GM12878 (cell line): ENCODE results near the gene DIAPH1. TPM values are rescaled to one million over a fixed set of nuclear protein-coding genes. Genes with fewer than 3 reads are reported as not detected.

Experiments used
- ATAC-seq: fragments of 200-7000 bp; cut with Tn5 transposase; 3 replicates; pipeline ENCODE4 v1.9.1; 2020; ENCODE audit warnings: mild to moderate bottlenecking, moderate library complexity
- BruUV-seq: library from RNA; stranded (reverse); fragments of 400-500 nt; replicated peaks from 2 replicates; lab custom pipeline; 2021; lab: Mats Ljungman, UMichigan
- CTCF ChIA-PET: fragments of 300-600 bp; sonication (Branson Sonifier 250); formaldehyde crosslinking; extraction: SDS; loops from one replicate; lab custom pipeline; 2021; ENCODE audit warnings: inconsistent platforms; lab: Yijun Ruan, JAX
- POLR2A ChIA-PET: fragments of 350-600 bp; formaldehyde crosslinking; extraction: SDS; loops from one replicate; lab custom pipeline; 2021; ENCODE audit warnings: inconsistent platforms; lab: Charles Lee
- RAD21 ChIA-PET: fragments of 300-600 bp; sonication (Branson Sonifier 250); formaldehyde crosslinking; loops from one replicate; lab custom pipeline; 2023; ENCODE audit warnings: antibody characterized with exemption; ENCODE audit not compliant: unreplicated experiment; lab: Charles Lee
- SMC1A ChIA-PET: fragments of 300-600 bp; sonication (Branson Sonifier 250); formaldehyde crosslinking; loops from one replicate; lab custom pipeline; 2023; ENCODE audit not compliant: unreplicated experiment, uncharacterized antibody; lab: Charles Lee
- DNase-seq: peaks from one replicate; pipeline ENCODE4 v3.0.0-alpha.2; 2011; ENCODE audit warnings: low read depth, low spot score
- FAIRE-seq: peaks from 3 replicates; lab custom pipeline; 2011; peaks lifted over from hg19 to GRCh38; lab: Jason Lieb, UNC
- H2AFZ ChIP-seq: 2 replicates; pipeline ENCODE4 v1.6.0; 2011; ENCODE audit warnings: low read depth, low read length, control low read depth; ENCODE audit not compliant: control insufficient read depth
- H3K27ac ChIP-seq: 2 replicates; pipeline ENCODE4 v1.5.1; 2011; ENCODE audit warnings: control low read depth; ENCODE audit not compliant: control insufficient read depth, insufficient read depth
- H3K27me3 ChIP-seq, 2 experiments: replicated peaks in 1 of 2; 2 replicates each; pipeline versions ENCODE4 v1.6.0 to v1.6.1; 2011; ENCODE audit warnings: low read length in 1 of 2; ENCODE audit not compliant: control insufficient read depth in 2 of 2, insufficient read depth in 2 of 2
- H3K36me3 ChIP-seq, 2 experiments: 2 replicates each; pipeline ENCODE4 v1.5.1; 2011; ENCODE audit warnings: low read length in 1 of 2; ENCODE audit not compliant: control insufficient read depth in 2 of 2, insufficient read depth in 2 of 2
- H3K4me1 ChIP-seq: 2 replicates; pipeline ENCODE4 v1.6.1; 2011; ENCODE audit warnings: mild to moderate bottlenecking, low read length, moderate library complexity, mixed read lengths; ENCODE audit not compliant: control insufficient read depth, insufficient read depth
- H3K4me2 ChIP-seq: 2 replicates; pipeline ENCODE4 v1.6.0; 2011; ENCODE audit warnings: control low read depth; ENCODE audit not compliant: control insufficient read depth, insufficient read depth
- H3K4me3 ChIP-seq: fragments of 200-600 bp; sonication (generic); 2 replicates; pipeline ENCODE4 v1.5.1; 2016
- H3K79me2 ChIP-seq: 2 replicates; pipeline ENCODE4 v1.6.0; 2011; ENCODE audit warnings: low read length; ENCODE audit not compliant: control insufficient read depth, insufficient read depth
- H3K9ac ChIP-seq: 2 replicates; pipeline ENCODE4 v1.8.0; 2011; ENCODE audit warnings: low read length, control low read depth, mixed read lengths; ENCODE audit not compliant: control insufficient read depth, insufficient read depth
- H3K9me3 ChIP-seq: replicated peaks from 3 replicates; pipeline ENCODE4 v1.5.1; 2011; ENCODE audit warnings: mild to moderate bottlenecking, low read length; ENCODE audit not compliant: control insufficient read depth, insufficient read depth
- H4K20me1 ChIP-seq: 2 replicates; pipeline ENCODE4 v1.6.0; 2011; ENCODE audit not compliant: control insufficient read depth, insufficient read depth
- CHD1 ChIP-seq: IDR thresholded peaks from 2 replicates; pipeline ENCODE4 v1.6.1; 2012; ENCODE audit warnings: low read depth, low read length, improper control_type of control experiment
- NKRF ChIP-seq: fragments of 450-650 bp; conservative IDR thresholded peaks from 2 replicates; pipeline ENCODE4 v1.6.1; 2017; ENCODE audit warnings: mild to moderate bottlenecking, moderate library complexity
- WGBS: methylation state at CpG from one replicate; pipeline ENCODE4 v1.1.6; 2016; ENCODE audit warnings: low lambda C conversion rate; ENCODE audit not compliant: insufficient replicate concordance, insufficient coverage; ENCODE audit errors: missing lambda C conversion rate; 5-methylcytosine and 5-hydroxymethylcytosine counted together
- in situ Hi-C: fragments of 300-500 bp; cut with MboI; formaldehyde crosslinking; loops from 9 replicates; pipeline ENCODE4 v1.14.3; 2018; ENCODE audit warnings: mixed read lengths
- intact Hi-C: fragments of 100-400 bp; cut with micrococcal nuclease; formaldehyde crosslinking; loops from one replicate; pipeline ENCODE4 v1.14.2; 2022; ENCODE audit not compliant: unreplicated experiment
- polyA plus RNA-seq, 11 experiments: library from polyadenylated mRNA; depleted of rRNA in 4 of 11; unstranded in 6 of 11; stranded (reverse) in 5 of 11; fragments of >200 nt; fragmentation: Nextera tagmentation in 4 of 11; fragmentation: Illumina TruSeq in 1 of 11; extraction: Ambion mirVana in 4 of 11; extraction: Trizol in 1 of 11; gene quantifications; 1 replicate in 1 of 11; 2 replicates in 10 of 11; pipeline versions ENCODE4 v1.2.1 to v1.2.3, GENCODE V29; 2011 to 2016; ENCODE audit warnings: inconsistent platforms in 2 of 11, missing spikeins in 2 of 11, low read depth in 1 of 11
- total RNA-seq, 4 experiments: library from RNA; depleted of rRNA in 3 of 4; stranded (reverse); fragments of >200 nt in 3 of 4; fragmentation: Illumina TruSeq in 1 of 4; extraction: Trizol in 1 of 4; gene quantifications; 2 replicates each; pipeline versions ENCODE4 v1.2.1 to v1.2.3, GENCODE V29; 2013 to 2021
- TF ChIP-seq, protein P1 (sequence below): IDR thresholded peaks from 2 replicates; pipeline ENCODE4 v1.6.1; 2011; ENCODE audit warnings: low read depth, mild to moderate bottlenecking, low read length, moderate library complexity, borderline replicate concordance; ENCODE audit errors: extremely low read depth

Gene DIAPH1
- total and polyA plus RNA-seq, 10 of the 15 experiments (the other 5 are each of a cell fraction or from before 2014, with no cell fraction given) = 37.8 to 168 (median 59.0) TPM

GRCh38 chr5:141558150-141558549, 60.6 kb downstream of the DIAPH1 start:
- H3K79me2 ChIP-seq = no peaks in the 10 kb centered on the region
- no peak overlapping the region for H3K27ac ChIP-seq
- peaks cover 4 to 25% of the 10 kb centered on the region in 2 experiments for H3K36me3 ChIP-seq
- ATAC-seq (peak; percentile 27), FAIRE-seq (no peak), DNase-seq (no peak)
- ChIA-PET CTCF (interaction anchor here (0.8 to 5.4 kb wide), 35 partner anchors 10 to 366 kb away, joined by 3 to 71 read pairs (median 6); partner anchors contain the start of genes PCDHB10, PCDHGA10, PCDHGA11 and PCDHGA12), SMC1A (interaction anchor here (0.9 to 6.3 kb wide), 23 partner anchors 10 to 188 kb away, joined by 3 to 67 read pairs (median 6); partner anchors contain the start of genes PCDHGA10, PCDHGA11, PCDHGA12 and PCDHGA8), RAD21 (interaction anchor here (0.7 to 4.2 kb wide), 18 partner anchors 9 to 335 kb away, joined by 3 to 51 read pairs (median 7); partner anchors contain the start of genes PCDHB14, PCDHGA10, PCDHGA11 and PCDHGA12), POLR2A (no interaction called here)
- 31% methylated on average over 6 of the region's 6 CpGs for WGBS
- no peak overlapping the region for H3K4me2 ChIP-seq
- H4K20me1 ChIP-seq = no peaks in the 10 kb centered on the region
- in situ Hi-C loops (loop anchor here (25.0 kb wide), 2 partner anchors 346 to 746 kb away; partner anchors contain the start of genes PCDHA3, PCDHA4, PCDHA5 and PCDHB12), intact Hi-C loops (loop anchor here (1.0 to 2.0 kb wide), 4 partner anchors 83 to 146 kb away; partner anchors contain the start of genes PCDHGA10, PCDHGA11, PCDHGB7 and PCDHGC3)
- BruUV-seq = no TSS peak
- H2AFZ ChIP-seq = no peak overlapping the region; the same call in 1 of the 2 replicates
- H3K27me3 ChIP-seq = no peaks in the 10 kb centered on the region
- no peak overlapping the region for H3K9ac ChIP-seq
- no peak overlapping the region for H3K4me3 ChIP-seq
- H3K4me1 ChIP-seq = no peaks in the 10 kb centered on the region
- no peaks in the 10 kb centered on the region for H3K9me3 ChIP-seq
- TF ChIP-seq CHD1 (no peak), NKRF (no peak)
- TF ChIP-seq, protein P1, sequence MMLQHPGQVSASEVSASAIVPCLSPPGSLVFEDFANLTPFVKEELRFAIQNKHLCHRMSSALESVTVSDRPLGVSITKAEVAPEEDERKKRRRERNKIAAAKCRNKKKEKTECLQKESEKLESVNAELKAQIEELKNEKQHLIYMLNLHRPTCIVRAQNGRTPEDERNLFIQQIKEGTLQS = no peak
